ENCODE results near the gene F11R.
"Not testable (repeated sequence)": the region's sequence is repeated elsewhere in the genome, so short reads cannot be mapped to it uniquely, and the experiment has no call there.

Gene F11R

GRCh38 chr1:161001525-161001924, 19.4 kb downstream of the F11R start:
- TF ChIP-seq, protein P1, sequence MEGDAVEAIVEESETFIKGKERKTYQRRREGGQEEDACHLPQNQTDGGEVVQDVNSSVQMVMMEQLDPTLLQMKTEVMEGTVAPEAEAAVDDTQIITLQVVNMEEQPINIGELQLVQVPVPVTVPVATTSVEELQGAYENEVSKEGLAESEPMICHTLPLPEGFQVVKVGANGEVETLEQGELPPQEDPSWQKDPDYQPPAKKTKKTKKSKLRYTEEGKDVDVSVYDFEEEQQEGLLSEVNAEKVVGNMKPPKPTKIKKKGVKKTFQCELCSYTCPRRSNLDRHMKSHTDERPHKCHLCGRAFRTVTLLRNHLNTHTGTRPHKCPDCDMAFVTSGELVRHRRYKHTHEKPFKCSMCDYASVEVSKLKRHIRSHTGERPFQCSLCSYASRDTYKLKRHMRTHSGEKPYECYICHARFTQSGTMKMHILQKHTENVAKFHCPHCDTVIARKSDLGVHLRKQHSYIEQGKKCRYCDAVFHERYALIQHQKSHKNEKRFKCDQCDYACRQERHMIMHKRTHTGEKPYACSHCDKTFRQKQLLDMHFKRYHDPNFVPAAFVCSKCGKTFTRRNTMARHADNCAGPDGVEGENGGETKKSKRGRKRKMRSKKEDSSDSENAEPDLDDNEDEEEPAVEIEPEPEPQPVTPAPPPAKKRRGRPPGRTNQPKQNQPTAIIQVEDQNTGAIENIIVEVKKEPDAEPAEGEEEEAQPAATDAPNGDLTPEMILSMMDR (IDR thresholded peaks at IDR 0.05) = no peak
- no peak for TF ChIP-seq ZFX (IDR thresholded peaks at IDR 0.05; ENCODE audit: borderline replicate concordance)
- no peak overlapping the region; the same call in 1 of the 2 replicates for H3K27ac ChIP-seq

DNA sequence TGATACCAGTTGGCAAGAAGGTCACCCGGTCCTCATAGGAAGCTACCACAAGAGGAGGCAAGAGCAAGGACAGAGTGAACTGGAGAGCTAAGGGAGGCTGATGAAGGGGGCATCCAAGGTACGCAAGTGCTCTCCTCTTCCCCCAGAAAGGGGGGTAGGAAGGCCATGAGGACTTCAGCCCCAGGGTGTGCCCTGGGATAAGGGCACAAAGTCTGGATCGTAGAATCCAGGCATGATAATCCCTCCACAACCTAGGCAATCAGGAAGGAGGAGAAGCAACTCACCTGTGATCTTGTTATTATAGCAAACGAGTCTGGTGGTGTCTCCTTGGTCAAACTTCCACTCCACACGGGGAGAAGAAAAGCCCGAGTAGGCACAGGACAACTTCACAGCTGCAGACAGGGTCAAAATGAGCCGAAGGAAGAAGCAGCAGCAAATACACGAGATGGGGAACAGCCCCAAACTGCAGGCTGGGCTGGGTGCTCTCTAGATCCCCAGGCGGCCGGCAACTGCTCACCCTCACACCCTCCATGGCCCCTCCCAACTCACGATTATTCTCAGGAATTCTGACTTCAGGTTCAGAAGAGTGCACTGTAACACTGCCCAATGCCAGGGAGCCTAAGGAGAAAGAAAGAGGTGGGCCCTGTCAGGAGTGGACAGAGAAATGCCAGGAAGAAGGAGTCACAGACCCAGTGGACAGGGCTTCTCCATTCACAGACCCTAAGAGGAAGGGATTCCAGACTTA, 20.0 kb downstream of the F11R start:
- H3K27ac ChIP-seq = no peak overlapping the region
- TF ChIP-seq ZFX (IDR thresholded peaks at IDR 0.05; ENCODE audit: borderline replicate concordance) = no peak
- TF ChIP-seq, protein P1 (IDR thresholded peaks at IDR 0.05) = no peak

DNA sequence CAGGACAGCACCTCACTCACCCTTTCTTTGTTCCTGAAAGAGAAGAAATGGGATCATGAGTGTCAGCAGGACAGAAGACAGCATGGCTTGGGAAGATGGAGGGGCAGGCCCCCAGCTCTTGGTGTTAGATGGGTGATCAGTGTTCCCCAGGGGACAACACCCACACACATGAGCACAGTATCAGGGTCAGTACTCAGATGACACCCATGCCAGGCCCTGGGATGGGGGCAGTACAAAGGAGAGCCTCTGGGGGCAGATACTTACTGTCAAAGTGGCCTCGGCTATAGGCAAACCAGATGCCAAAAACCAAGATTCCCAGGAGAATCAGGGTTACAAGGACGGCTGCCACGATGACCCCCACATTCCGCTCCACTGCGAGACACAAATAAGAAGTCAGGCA, 21.6 kb downstream of the F11R start:
- no peak for TF ChIP-seq ZFX (IDR thresholded peaks at IDR 0.05; ENCODE audit: borderline replicate concordance)
- TF ChIP-seq, protein P1 (IDR thresholded peaks at IDR 0.05) = no peak
- H3K27ac ChIP-seq = no peak overlapping the region

DNA sequence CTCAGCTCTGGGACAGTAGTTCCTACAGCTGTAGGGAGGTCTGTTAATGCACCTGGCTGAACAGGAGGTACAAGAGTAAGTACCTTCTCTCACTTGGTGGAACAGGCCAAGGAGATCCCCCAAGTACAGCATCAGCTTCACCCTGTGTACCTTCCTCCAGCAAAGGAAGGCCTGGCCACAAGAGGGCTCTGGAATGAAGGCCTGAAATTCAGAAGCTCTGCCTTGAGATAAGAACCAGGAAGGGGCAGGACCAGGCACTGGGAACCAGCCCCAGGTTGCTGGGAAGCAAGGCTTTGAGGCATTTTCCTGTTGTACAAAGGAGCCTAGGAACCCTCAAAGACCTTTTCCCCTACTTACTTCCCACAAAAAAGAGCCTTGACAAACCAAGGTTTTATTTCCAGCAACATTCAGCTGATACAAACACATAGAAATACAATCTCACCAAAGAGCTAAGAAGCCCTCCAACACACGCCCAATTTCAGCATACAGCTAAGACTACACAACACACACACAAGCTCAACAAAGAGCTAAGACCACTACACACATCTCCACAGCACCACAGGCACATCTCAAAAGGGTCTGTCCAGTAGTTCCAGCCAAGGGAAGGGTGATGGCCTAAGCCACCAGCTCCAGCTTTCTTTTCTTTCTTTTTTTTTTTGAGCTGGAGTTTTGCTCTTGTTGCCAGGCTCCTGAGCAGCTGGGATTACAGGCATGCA, 23.5 kb downstream of the F11R start:
- H3K27ac ChIP-seq = no peak overlapping the region
- TF ChIP-seq, protein P1 (IDR thresholded peaks at IDR 0.05) = peak; percentile 57
- TF ChIP-seq ZFX (IDR thresholded peaks at IDR 0.05; ENCODE audit: borderline replicate concordance) = no peak

- no peak for TF ChIP-seq ZFX (IDR thresholded peaks at IDR 0.05; ENCODE audit: borderline replicate concordance)
- TF ChIP-seq, protein P1 (IDR thresholded peaks at IDR 0.05) = no peak
- H3K27ac ChIP-seq = no peak overlapping the region
Observed at GRCh38 chr1:160996178-160996577, 24.8 kb downstream of the F11R start.

DNA sequence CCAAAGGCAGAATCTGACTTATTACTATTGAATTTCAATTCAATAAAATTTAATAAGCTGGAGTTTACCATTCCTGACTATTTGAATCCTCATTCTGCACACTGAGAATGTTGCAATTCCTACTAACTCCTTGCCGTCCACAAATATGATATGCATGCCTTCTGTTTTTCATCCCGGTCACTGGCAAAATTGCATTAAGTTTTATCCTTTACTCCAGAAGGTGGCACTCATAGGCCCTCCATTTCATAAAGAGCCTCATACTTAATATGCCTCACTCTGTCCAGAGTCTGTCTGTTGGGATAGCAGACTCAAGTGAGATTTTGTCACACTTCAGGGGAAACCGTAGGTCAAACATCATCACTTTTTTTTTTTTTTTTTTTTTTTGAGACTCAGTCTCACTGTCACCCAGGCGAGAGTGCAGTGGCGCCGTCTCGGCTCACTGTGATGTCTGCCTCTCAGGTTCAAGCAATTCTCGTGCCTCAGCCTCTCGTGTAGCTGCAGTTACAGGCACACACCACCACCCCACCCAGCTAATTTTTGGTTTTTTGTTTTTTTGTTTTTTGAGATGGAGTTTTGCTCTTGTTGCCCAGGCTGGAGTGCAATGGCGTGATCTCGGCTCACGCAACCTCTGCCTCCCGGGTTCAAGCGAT, 27.3 kb downstream of the F11R start:
- TF ChIP-seq, protein P1 (IDR thresholded peaks at IDR 0.05) = peak; percentile 48
- TF ChIP-seq ZFX (IDR thresholded peaks at IDR 0.05; ENCODE audit: borderline replicate concordance) = no peak
- no peak overlapping the region for H3K27ac ChIP-seq

DNA sequence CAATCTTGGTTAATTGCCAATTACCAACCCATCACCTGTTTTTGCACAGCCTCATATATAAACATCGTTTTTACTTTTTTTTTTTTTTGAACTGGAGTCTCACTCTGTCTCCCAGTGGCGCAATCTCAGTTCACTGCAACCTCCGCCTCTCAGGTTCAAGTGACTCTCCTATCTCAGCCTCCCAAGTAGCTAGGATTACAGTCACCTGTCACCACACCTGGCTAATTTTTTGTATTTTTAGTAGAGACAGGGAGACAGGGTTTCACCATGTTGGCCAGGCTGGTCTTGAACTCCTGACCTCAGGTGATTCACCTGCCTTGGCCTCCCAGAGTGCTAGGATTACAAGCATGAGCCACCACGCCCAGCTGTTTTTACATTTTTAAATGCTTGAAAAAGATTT, 28.9 kb downstream of the F11R start:
- not testable (repeated sequence) for H3K27ac ChIP-seq

Data from 22Rv1 (cell line).